ENCODE measurements around the gene NAALADL2.
"Not testable (repeated sequence)": the region's sequence is repeated elsewhere in the genome, so short reads cannot be mapped to it uniquely, and the experiment has no call there.

Gene NAALADL2

DNA sequence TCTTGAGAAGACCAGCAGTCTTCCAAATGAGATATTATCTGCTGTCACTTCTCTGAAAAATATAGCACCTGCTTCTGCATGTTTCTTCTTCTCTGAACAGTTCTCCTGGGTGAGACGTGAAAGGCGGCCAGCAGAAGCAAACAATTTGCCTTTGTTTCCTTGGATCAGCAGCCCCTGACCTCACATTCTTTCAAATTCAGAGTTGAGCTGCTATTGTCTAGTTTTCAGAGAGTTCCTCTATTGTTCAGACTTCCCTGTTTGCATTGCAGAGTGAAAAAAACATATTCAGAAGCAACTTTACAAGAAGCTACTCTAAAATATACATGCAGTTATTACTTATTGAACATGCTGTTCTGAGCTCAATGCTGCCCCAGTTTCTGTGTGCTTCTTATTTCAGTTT lies 653.6 kb downstream of the NAALADL2 start:
- Histone ChIP-seq H3K4me3 (no peak overlapping the region), H3K36me3 (ENCODE audit: insufficient read depth, low read length) (no peaks in the 10 kb centered on the region), H3K27ac (no peak overlapping the region), H3K9ac (ENCODE audit: insufficient read length) (no peak overlapping the region), H3K9me3 (ENCODE audit: low read depth, low read length) (no peaks in the 10 kb centered on the region)
- TF ChIP-seq EZH2 (IDR thresholded peaks at IDR 0.05), result no peak
- no peak for TF ChIP-seq FOXP2 (optimal IDR thresholded peaks at IDR 0.05; ENCODE audit: control extremely low read depth, extremely low read length, insufficient read depth)
- no peak for TF ChIP-seq POLR2AphosphoS5 (IDR thresholded peaks at IDR 0.05; ENCODE audit: borderline replicate concordance, low read depth, low read length)
- no peak for DNase-seq (ENCODE audit: low read depth, low spot score)

DNA sequence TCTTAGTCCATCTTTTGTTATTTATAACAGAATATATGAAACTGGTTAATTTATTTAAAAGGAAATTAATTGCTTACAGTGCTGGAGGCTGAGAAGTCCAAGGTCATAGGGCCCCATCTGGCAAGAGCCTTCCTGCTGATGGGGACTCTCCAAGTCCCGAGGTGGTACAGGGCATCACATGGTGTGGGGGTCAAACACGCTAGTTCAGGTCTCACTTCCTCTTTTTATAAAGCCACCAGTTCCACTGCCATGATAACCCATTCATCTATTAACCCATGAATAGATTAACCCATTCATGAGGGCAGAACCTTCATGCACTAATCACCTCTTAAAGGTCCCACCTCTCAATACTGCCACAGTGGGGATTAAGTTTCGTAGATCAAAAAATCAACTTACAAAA lies 659.3 kb downstream of the NAALADL2 start:
- TF ChIP-seq POLR2AphosphoS5 (IDR thresholded peaks at IDR 0.05; ENCODE audit: borderline replicate concordance, low read depth, low read length) (no peak), EZH2 (IDR thresholded peaks at IDR 0.05) (no peak), FOXP2 (optimal IDR thresholded peaks at IDR 0.05; ENCODE audit: control extremely low read depth, extremely low read length, insufficient read depth) (no peak)
- no peak for DNase-seq (ENCODE audit: low read depth, low spot score)
- no peak overlapping the region for H3K4me3 ChIP-seq
- peaks cover 3% of the 10 kb centered on the region; the same call in 1 of the 2 replicates for H3K9me3 ChIP-seq (ENCODE audit: low read depth, low read length)
- H3K27ac ChIP-seq, result no peak overlapping the region
- H3K9ac ChIP-seq (ENCODE audit: insufficient read length), result no peak overlapping the region
- H3K36me3 ChIP-seq (ENCODE audit: insufficient read depth, low read length), result no peaks in the 10 kb centered on the region

- no peak for TF ChIP-seq FOXP2 (optimal IDR thresholded peaks at IDR 0.05; ENCODE audit: control extremely low read depth, extremely low read length, insufficient read depth)
- TF ChIP-seq POLR2AphosphoS5 (IDR thresholded peaks at IDR 0.05; ENCODE audit: borderline replicate concordance, low read depth, low read length), result no peak
- no peak for TF ChIP-seq EZH2 (IDR thresholded peaks at IDR 0.05)
- DNase-seq (ENCODE audit: low read depth, low spot score), result no peak
- Histone ChIP-seq H3K4me3 (no peak overlapping the region), H3K36me3 (ENCODE audit: insufficient read depth, low read length) (no peaks in the 10 kb centered on the region), H3K27ac (no peak overlapping the region), H3K9me3 (ENCODE audit: low read depth, low read length) (peaks cover 3% of the 10 kb centered on the region; the same call in 1 of the 2 replicates), H3K9ac (ENCODE audit: insufficient read length) (no peak overlapping the region)
Observed at GRCh38 chr3:175521406-175521805, 662.3 kb downstream of the NAALADL2 start.

GRCh38 chr3:175526191-175526590 lies 667.1 kb downstream of the NAALADL2 start:
- TF ChIP-seq EZH2 (IDR thresholded peaks at IDR 0.05) (no peak), FOXP2 (optimal IDR thresholded peaks at IDR 0.05; ENCODE audit: control extremely low read depth, extremely low read length, insufficient read depth) (no peak), POLR2AphosphoS5 (IDR thresholded peaks at IDR 0.05; ENCODE audit: borderline replicate concordance, low read depth, low read length) (no peak)
- Histone ChIP-seq H3K27ac (no peak overlapping the region), H3K9me3 (ENCODE audit: low read depth, low read length) (peaks cover 3% of the 10 kb centered on the region; the same call in 1 of the 2 replicates), H3K9ac (ENCODE audit: insufficient read length) (no peak overlapping the region), H3K4me3 (no peak overlapping the region), H3K36me3 (ENCODE audit: insufficient read depth, low read length) (no peaks in the 10 kb centered on the region)
- no peak for DNase-seq (ENCODE audit: low read depth, low spot score)

DNA sequence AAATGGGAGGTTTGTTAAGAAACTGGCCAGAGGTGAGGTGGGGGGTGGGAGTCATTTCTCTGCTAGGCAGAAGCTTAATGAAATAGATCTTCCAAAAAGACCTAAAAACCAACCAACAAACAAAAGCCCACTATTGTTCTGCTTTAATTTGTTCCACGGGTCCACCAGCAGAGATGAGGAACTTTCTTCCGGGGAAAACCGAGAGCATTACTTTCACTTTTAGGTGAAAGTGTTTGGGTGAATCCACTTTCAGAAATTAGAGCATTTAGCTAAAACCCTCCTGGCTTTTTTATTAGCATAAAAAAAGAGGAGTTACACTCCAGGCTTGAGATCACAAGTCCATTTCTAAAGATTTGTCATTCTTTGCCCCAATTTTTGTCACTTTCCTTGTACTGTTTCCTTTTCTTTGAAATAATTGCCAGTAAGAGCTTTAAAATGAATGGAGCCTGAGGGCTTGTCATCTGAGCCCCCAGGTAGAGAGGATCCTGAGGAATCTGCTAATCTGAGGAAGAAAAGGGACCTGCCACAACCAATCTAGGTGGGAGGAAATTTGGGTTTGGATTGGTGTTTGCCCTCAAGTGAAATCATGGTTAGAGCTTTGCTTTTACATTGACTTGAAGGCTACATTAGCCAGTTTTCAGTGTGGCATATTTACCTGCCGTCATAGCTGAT lies 667.6 kb downstream of the NAALADL2 start:
- DNase-seq (ENCODE audit: low read depth, low spot score), result no peak
- TF ChIP-seq FOXP2 (optimal IDR thresholded peaks at IDR 0.05; ENCODE audit: control extremely low read depth, extremely low read length, insufficient read depth) (no peak), EZH2 (IDR thresholded peaks at IDR 0.05) (no peak), POLR2AphosphoS5 (IDR thresholded peaks at IDR 0.05; ENCODE audit: borderline replicate concordance, low read depth, low read length) (no peak)
- H3K36me3 ChIP-seq (ENCODE audit: insufficient read depth, low read length), result no peaks in the 10 kb centered on the region
- no peaks in the 10 kb centered on the region; the same call in 1 of the 2 replicates for H3K9me3 ChIP-seq (ENCODE audit: low read depth, low read length)
- no peak overlapping the region for H3K9ac ChIP-seq (ENCODE audit: insufficient read length)
- no peak overlapping the region for H3K4me3 ChIP-seq
- no peak overlapping the region for H3K27ac ChIP-seq

DNA sequence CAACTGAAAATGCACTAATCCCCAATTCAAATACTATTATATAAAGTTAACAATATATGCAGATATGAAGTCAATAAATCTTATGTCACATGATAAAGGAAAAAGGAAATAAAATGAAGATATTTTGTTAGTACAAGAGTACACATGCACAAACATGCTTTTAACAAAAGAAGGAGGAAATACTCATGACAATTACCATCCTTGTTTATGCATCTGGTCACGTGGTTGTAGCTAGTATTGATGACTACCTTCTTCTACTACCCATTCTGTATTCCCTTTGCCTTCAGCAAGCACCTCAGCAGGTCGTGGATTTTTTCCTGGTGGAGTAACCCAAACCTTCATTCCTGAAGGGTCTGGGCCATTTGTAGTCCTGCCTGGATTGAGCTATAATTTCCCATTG lies 669.6 kb downstream of the NAALADL2 start:
- H3K36me3 ChIP-seq (ENCODE audit: insufficient read depth, low read length); H3K4me3 ChIP-seq; H3K27ac ChIP-seq; H3K9ac ChIP-seq (ENCODE audit: insufficient read length); H3K9me3 ChIP-seq (ENCODE audit: low read depth, low read length); DNase-seq (ENCODE audit: low read depth, low spot score): not testable (repeated sequence)

DNA sequence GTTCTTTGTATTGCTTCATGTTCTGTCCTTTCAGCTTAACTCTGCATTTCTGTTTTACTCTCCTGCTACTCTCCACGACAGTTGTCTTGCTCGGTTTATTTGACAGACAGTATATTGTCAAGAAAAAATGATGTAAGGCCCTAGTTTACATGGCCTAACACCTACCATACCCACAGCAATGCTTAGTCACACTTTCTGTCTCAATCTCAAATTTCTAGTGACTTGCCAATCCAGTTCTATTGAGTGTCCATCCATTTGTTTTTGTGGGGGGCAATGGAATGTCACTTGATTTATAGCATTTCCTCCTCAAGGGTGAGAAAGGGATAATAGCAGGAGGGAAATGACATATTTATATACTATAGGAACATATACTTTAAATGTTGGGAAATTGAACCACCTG lies 676.2 kb downstream of the NAALADL2 start:
- no peak overlapping the region for H3K9ac ChIP-seq (ENCODE audit: insufficient read length)
- no peaks in the 10 kb centered on the region for H3K36me3 ChIP-seq (ENCODE audit: insufficient read depth, low read length)
- no peak overlapping the region for H3K27ac ChIP-seq
- DNase-seq (ENCODE audit: low read depth, low spot score), result no peak
- TF ChIP-seq FOXP2 (optimal IDR thresholded peaks at IDR 0.05; ENCODE audit: control extremely low read depth, extremely low read length, insufficient read depth), result no peak
- no peak for TF ChIP-seq EZH2 (IDR thresholded peaks at IDR 0.05)
- TF ChIP-seq POLR2AphosphoS5 (IDR thresholded peaks at IDR 0.05; ENCODE audit: borderline replicate concordance, low read depth, low read length), result no peak
- H3K9me3 ChIP-seq (ENCODE audit: low read depth, low read length), result no peaks in the 10 kb centered on the region
- H3K4me3 ChIP-seq, result no peak overlapping the region

GRCh38 chr3:175546115-175546514 lies 687.0 kb downstream of the NAALADL2 start:
- Histone ChIP-seq H3K4me3 (no peak overlapping the region), H3K9ac (ENCODE audit: insufficient read length) (no peak overlapping the region)
- TF ChIP-seq FOXP2 (optimal IDR thresholded peaks at IDR 0.05; ENCODE audit: control extremely low read depth, extremely low read length, insufficient read depth) (no peak), POLR2AphosphoS5 (IDR thresholded peaks at IDR 0.05; ENCODE audit: borderline replicate concordance, low read depth, low read length) (no peak)

GRCh38 chr3:175552929-175553328 lies 693.8 kb downstream of the NAALADL2 start:
- H3K36me3 ChIP-seq (ENCODE audit: insufficient read depth, low read length), result no peaks in the 10 kb centered on the region
- no peak overlapping the region for H3K4me3 ChIP-seq
- TF ChIP-seq EZH2 (IDR thresholded peaks at IDR 0.05) (no peak), POLR2AphosphoS5 (IDR thresholded peaks at IDR 0.05; ENCODE audit: borderline replicate concordance, low read depth, low read length) (no peak), FOXP2 (optimal IDR thresholded peaks at IDR 0.05; ENCODE audit: control extremely low read depth, extremely low read length, insufficient read depth) (no peak)
- H3K27ac ChIP-seq, result no peak overlapping the region
- no peak for DNase-seq (ENCODE audit: low read depth, low spot score)
- no peaks in the 10 kb centered on the region for H3K9me3 ChIP-seq (ENCODE audit: low read depth, low read length)
- no peak overlapping the region for H3K9ac ChIP-seq (ENCODE audit: insufficient read length)

More at GRCh38 chr3:175546115-175546514, 687.0 kb downstream of the NAALADL2 start:
- Histone ChIP-seq H3K36me3 (ENCODE audit: insufficient read depth, low read length) (no peaks in the 10 kb centered on the region), H3K9me3 (ENCODE audit: low read depth, low read length) (peaks cover 9% of the 10 kb centered on the region; the same call in 1 of the 2 replicates), H3K27ac (no peak overlapping the region)
- no peak for DNase-seq (ENCODE audit: low read depth, low spot score)
